K562 (cell line): ENCODE measurements around the gene GRWD1. TPM values are rescaled to one million over a fixed set of nuclear protein-coding genes. Genes with fewer than 3 reads are reported as not detected.

Experiments
- E2F8 ChIP-seq: fragments of 450-650 bp; IDR thresholded peaks from 2 replicates; pipeline ENCODE4 v1.7.1; 2018; ENCODE audit warnings: mild to moderate bottlenecking, low read depth; ENCODE audit not compliant: partially characterized antibody
- FIP1L1 ChIP-seq: fragments of 200-400 bp; formaldehyde crosslinking; IDR thresholded peaks from 2 replicates; pipeline ENCODE4 v1.6.1; 2018; ENCODE audit warnings: mild to moderate bottlenecking, low read depth, low read length; ENCODE audit not compliant: poor library complexity, severe bottlenecking
- GTF2E2 ChIP-seq: fragments of 200-800 bp; sonication (Bioruptor generic); IDR thresholded peaks from 2 replicates; pipeline ENCODE4 v1.6.1; 2016; ENCODE audit warnings: missing genetic modification characterization, missing compliant biosample characterization
- MYBL2 ChIP-seq, 2 experiments: fragments of 450-650 bp in 1 of 2; sonication (generic) in 1 of 2; formaldehyde crosslinking in 1 of 2; IDR thresholded peaks; 2 replicates each; pipeline versions ENCODE4 v1.6.1 to v1.8.1; 2017 to 2022; ENCODE audit warnings: borderline replicate concordance in 1 of 2, inconsistent platforms in 1 of 2, low read depth in 1 of 2, mild to moderate bottlenecking in 1 of 2, missing genetic modification reagents in 1 of 2, moderate library complexity in 1 of 2
- PHB ChIP-seq: fragments of 250-450 bp; sonication (Bioruptor Pico); IDR thresholded peaks from 2 replicates; pipeline ENCODE4 v1.5.0; 2021
- PTRF ChIP-seq: fragments of 450-650 bp; IDR thresholded peaks from 2 replicates; pipeline ENCODE4 v1.6.1; 2016; ENCODE audit warnings: mild to moderate bottlenecking, missing genetic modification characterization, missing compliant biosample characterization
- PURB ChIP-seq: sonication (generic); formaldehyde crosslinking; IDR thresholded peaks from 2 replicates; pipeline ENCODE4 v1.9.0; 2021; ENCODE audit warnings: low read depth, mild to moderate bottlenecking, missing genetic modification reagents
- STAT5B ChIP-seq: fragments of 250-450 bp; sonication (Bioruptor Pico); IDR thresholded peaks from 2 replicates; pipeline ENCODE4 v1.8.0; 2021; ENCODE audit warnings: mild to moderate bottlenecking, inconsistent platforms
- TSHZ1 ChIP-seq: fragments of 250-450 bp; sonication (Bioruptor Pico); IDR thresholded peaks from 2 replicates; pipeline ENCODE4 v1.4.0; 2020; ENCODE audit warnings: mild to moderate bottlenecking, moderate library complexity
- ZNF217 ChIP-seq: sonication (generic); formaldehyde crosslinking; IDR thresholded peaks from 2 replicates; pipeline ENCODE4 v1.8.0; 2022; ENCODE audit warnings: mild to moderate bottlenecking, missing genetic modification reagents
- polyA plus RNA-seq, 8 experiments: library from polyadenylated mRNA; depleted of rRNA in 4 of 8; stranded (reverse) in 5 of 8; unstranded in 3 of 8; fragments of >200 nt; fragmentation: Nextera tagmentation in 2 of 8; fragmentation: Illumina TruSeq in 1 of 8; extraction: Ambion mirVana in 2 of 8; extraction: Trizol in 1 of 8; gene quantifications; 2 replicates each; pipeline versions ENCODE4 v1.2.1 to v1.2.3, GENCODE V29; 2011 to 2014; ENCODE audit warnings: inconsistent platforms in 1 of 8, missing spikeins in 1 of 8
- total RNA-seq, 7 experiments: library from RNA; depleted of rRNA in 6 of 7; stranded (reverse); fragments of >200 nt in 6 of 7; fragmentation: Illumina TruSeq in 2 of 7; extraction: Trizol in 2 of 7; gene quantifications; 2 replicates each; pipeline versions ENCODE4 v1.2.1 to v1.2.3, GENCODE V29; 2011 to 2021; ENCODE audit warnings: low replicate concordance in 1 of 7
- TF ChIP-seq, protein P1 (sequence below), 2 experiments: fragments of 450-650 bp in 1 of 2; sonication (generic) in 1 of 2; formaldehyde crosslinking; conservative IDR thresholded peaks; 2 replicates each; pipeline versions ENCODE4 v1.4.0 to v1.8.1; 2020 to 2022; ENCODE audit warnings: mild to moderate bottlenecking in 1 of 2, missing genetic modification reagents in 1 of 2
- TF ChIP-seq, protein P2 (sequence below): sonication (generic); formaldehyde crosslinking; IDR thresholded peaks from 2 replicates; pipeline ENCODE4 v1.8.1; 2023; ENCODE audit warnings: mild to moderate bottlenecking, missing genetic modification reagents
- TF ChIP-seq, protein P3 (sequence below): fragments of 250-450 bp; sonication (Bioruptor Pico); IDR thresholded peaks from 2 replicates; pipeline ENCODE4 v1.6.1; 2021; ENCODE audit warnings: mild to moderate bottlenecking
- TF ChIP-seq, protein P4 (sequence below): fragments of 450-650 bp; IDR thresholded peaks from 2 replicates; pipeline ENCODE4 v1.6.1; 2018; ENCODE audit warnings: mild to moderate bottlenecking, low read depth; ENCODE audit not compliant: partially characterized antibody

The GRWD1 gene
- total and polyA plus RNA-seq, 9 of the 15 experiments (the other 6 are each of a cell fraction or from before 2014, with no cell fraction given), result 1.5 to 87.2 (median 24.5) TPM

- TF ChIP-seq ZNF217, result no peak
- TF ChIP-seq PHB (CRISPR knock-in tag), result 0 out of 2 replicates have a peak, but pooled peaks have one; percentile 88
- TF ChIP-seq GTF2E2, result peak; percentile 74; the same call in 1 of the 2 replicates
- TF ChIP-seq TSHZ1, result peak; percentile 14; the same call in 1 of the 2 replicates
- TF ChIP-seq, protein P1, sequence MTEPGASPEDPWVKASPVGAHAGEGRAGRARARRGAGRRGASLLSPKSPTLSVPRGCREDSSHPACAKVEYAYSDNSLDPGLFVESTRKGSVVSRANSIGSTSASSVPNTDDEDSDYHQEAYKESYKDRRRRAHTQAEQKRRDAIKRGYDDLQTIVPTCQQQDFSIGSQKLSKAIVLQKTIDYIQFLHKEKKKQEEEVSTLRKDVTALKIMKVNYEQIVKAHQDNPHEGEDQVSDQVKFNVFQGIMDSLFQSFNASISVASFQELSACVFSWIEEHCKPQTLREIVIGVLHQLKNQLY (CRISPR knock-in tag; conservative IDR thresholded peaks at IDR 0.05), result peak in 1 of 2 experiments; percentile 89; a peak in 1 of 4 replicates
- TF ChIP-seq, protein P2, sequence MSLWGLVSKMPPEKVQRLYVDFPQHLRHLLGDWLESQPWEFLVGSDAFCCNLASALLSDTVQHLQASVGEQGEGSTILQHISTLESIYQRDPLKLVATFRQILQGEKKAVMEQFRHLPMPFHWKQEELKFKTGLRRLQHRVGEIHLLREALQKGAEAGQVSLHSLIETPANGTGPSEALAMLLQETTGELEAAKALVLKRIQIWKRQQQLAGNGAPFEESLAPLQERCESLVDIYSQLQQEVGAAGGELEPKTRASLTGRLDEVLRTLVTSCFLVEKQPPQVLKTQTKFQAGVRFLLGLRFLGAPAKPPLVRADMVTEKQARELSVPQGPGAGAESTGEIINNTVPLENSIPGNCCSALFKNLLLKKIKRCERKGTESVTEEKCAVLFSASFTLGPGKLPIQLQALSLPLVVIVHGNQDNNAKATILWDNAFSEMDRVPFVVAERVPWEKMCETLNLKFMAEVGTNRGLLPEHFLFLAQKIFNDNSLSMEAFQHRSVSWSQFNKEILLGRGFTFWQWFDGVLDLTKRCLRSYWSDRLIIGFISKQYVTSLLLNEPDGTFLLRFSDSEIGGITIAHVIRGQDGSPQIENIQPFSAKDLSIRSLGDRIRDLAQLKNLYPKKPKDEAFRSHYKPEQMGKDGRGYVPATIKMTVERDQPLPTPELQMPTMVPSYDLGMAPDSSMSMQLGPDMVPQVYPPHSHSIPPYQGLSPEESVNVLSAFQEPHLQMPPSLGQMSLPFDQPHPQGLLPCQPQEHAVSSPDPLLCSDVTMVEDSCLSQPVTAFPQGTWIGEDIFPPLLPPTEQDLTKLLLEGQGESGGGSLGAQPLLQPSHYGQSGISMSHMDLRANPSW (CRISPR knock-in tag), result no peak
- no peak for TF ChIP-seq PURB (CRISPR knock-in tag)
- no peak for TF ChIP-seq PTRF (tag)
- TF ChIP-seq E2F8, result no peak
- TF ChIP-seq, protein P3, sequence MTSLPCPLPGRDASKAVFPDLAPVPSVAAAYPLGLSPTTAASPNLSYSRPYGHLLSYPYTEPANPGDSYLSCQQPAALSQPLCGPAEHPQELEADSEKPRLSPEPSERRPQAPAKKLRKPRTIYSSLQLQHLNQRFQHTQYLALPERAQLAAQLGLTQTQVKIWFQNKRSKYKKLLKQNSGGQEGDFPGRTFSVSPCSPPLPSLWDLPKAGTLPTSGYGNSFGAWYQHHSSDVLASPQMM, result no peak
- TF ChIP-seq, protein P4, sequence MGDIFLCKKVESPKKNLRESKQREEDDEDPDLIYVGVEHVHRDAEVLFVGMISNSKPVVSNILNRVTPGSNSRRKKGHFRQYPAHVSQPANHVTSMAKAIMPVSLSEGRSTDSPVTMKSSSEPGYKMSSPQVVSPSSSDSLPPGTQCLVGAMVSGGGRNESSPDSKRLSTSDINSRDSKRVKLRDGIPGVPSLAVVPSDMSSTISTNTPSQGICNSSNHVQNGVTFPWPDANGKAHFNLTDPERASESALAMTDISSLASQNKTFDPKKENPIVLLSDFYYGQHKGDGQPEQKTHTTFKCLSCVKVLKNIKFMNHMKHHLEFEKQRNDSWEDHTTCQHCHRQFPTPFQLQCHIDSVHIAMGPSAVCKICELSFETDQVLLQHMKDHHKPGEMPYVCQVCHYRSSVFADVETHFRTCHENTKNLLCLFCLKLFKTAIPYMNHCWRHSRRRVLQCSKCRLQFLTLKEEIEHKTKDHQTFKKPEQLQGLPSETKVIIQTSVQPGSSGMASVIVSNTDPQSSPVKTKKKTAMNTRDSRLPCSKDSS, result no peak
- no peak for TF ChIP-seq STAT5B (CRISPR knock-in tag)
- TF ChIP-seq MYBL2 (IDR thresholded peaks at IDR 0.05; ENCODE audit: low read depth), result no peak
- no peak for TF ChIP-seq MYBL2 (CRISPR knock-in tag; IDR thresholded peaks at IDR 0.05; ENCODE audit: borderline replicate concordance)
- peak; percentile 92 for TF ChIP-seq FIP1L1
Observed at GRCh38 chr19:48469289-48469881, 23.6 kb downstream of the GRWD1 start, which contains the start of gene CYTH2 (continued).
